Endometrial microvascular endothelial cells (primary cell): ENCODE results near the gene DPYSL4. TPM values are rescaled to one million over a fixed set of nuclear protein-coding genes. Genes with fewer than 3 reads are reported as not detected.

Source experiments
- in situ Hi-C: cut with HindIII; loops from 2 replicates; pipeline ENCODE4 v1.10.0; 2017; ENCODE audit warnings: low sequenced_read_pairs, low pct_unique_long_range_greater_than_20kb; ENCODE audit errors: inconsistent ontology term
- total RNA-seq: library from RNA; depleted of rRNA; stranded (reverse); fragments of >200 nt; gene quantifications from one replicate; pipeline ENCODE4 v1.2.3, GENCODE V29; 2015; ENCODE audit errors: inconsistent ontology term

The DPYSL4 gene
- total RNA-seq, 1 donor from 2014 or later: 7.3 TPM

- in situ Hi-C loops: no loop called here
These were observed 14.6 kb downstream of the DPYSL4 start for GRCh38 chr10:132201111-132201969.

- in situ Hi-C loops: no loop called here
These were observed 15.6 kb downstream of the DPYSL4 start for GRCh38 chr10:132202070-132202970.

GRCh38 chr10:132203256-132204077 is 16.7 kb downstream of the DPYSL4 start:
- in situ Hi-C loops: no loop called here

- in situ Hi-C loops: no loop called here
These were observed 17.5 kb downstream of the DPYSL4 start for GRCh38 chr10:132204078-132204780.

GRCh38 chr10:132204781-132205473 is 18.2 kb downstream of the DPYSL4 start:
- in situ Hi-C loops: no loop called here

GRCh38 chr10:132205650-132206376 is 19.1 kb downstream of the DPYSL4 start:
- in situ Hi-C loops: no loop called here

- in situ Hi-C loops: no loop called here
These were observed 19.6 kb downstream of the DPYSL4 start for GRCh38 chr10:132206377-132206745.

GRCh38 chr10:132206806-132207535 is 20.2 kb downstream of the DPYSL4 start:
- in situ Hi-C loops: no loop called here

GRCh38 chr10:132207536-132208461 is 21.1 kb downstream of the DPYSL4 start:
- in situ Hi-C loops: no loop called here

- in situ Hi-C loops: no loop called here
These were observed 21.8 kb downstream of the DPYSL4 start for GRCh38 chr10:132208462-132209050.

- in situ Hi-C loops: no loop called here
These were observed 22.4 kb downstream of the DPYSL4 start for GRCh38 chr10:132209130-132209529.

GRCh38 chr10:132209978-132210530 is 23.3 kb downstream of the DPYSL4 start:
- in situ Hi-C loops: no loop called here

- in situ Hi-C loops: no loop called here
These were observed 24.0 kb downstream of the DPYSL4 start for GRCh38 chr10:132210766-132211165.

GRCh38 chr10:132211246-132211645 is 24.5 kb downstream of the DPYSL4 start:
- in situ Hi-C loops: no loop called here

GRCh38 chr10:132212816-132213215 is 26.1 kb downstream of the DPYSL4 start:
- in situ Hi-C loops: no loop called here
